A549 (cell line): ENCODE data around the gene GCNT2. TPM values are rescaled to one million over a fixed set of nuclear protein-coding genes. Genes with fewer than 3 reads are reported as not detected.

Experiments used
- ATAC-seq, 2 experiments: fragments of 200-7000 bp in 1 of 2; fragments of >200 bp in 1 of 2; cut with Nextera tagmentation in 1 of 2; cut with Tn5 transposase in 1 of 2; 3 replicates each; pipeline versions ENCODE4 v1.8.0 to v1.9.1; 2018 to 2020; ENCODE audit warnings: mild to moderate bottlenecking in 1 of 2, moderate library complexity in 1 of 2
- CTCF ChIA-PET: fragments of 300-600 bp; sonication (Branson Sonifier 250); formaldehyde crosslinking; extraction: SDS; loops from one replicate; lab custom pipeline; 2021; ENCODE audit warnings: antibody characterized with exemption, inconsistent platforms; lab: Yijun Ruan, JAX
- POLR2A ChIA-PET: fragments of 350-600 bp; formaldehyde crosslinking; extraction: SDS; loops from one replicate; lab custom pipeline; 2021; ENCODE audit warnings: antibody characterized with exemption, inconsistent platforms; lab: Yijun Ruan, JAX
- DNase-seq, 2 experiments: peaks; one replicate each; pipeline versions ENCODE4 v3.0.0 to v3.0.0-alpha.2; 2011 to 2016; ENCODE audit warnings: low read depth in 1 of 2, low spot score in 1 of 2
- FAIRE-seq: peaks from 2 replicates; lab custom pipeline; 2011; peaks lifted over from hg19 to GRCh38; lab: Jason Lieb, UNC
- H3K27ac ChIP-seq, 2 experiments: fragments of >200 bp; sonication (Bioruptor Twin); formaldehyde crosslinking; 3 replicates each; pipeline ENCODE4 v1.5.1; 2016 to 2017
- H3K4me1 ChIP-seq: fragments of >200 bp; sonication (Bioruptor Twin); formaldehyde crosslinking; 3 replicates; pipeline ENCODE4 v1.6.1; 2016
- H3K4me2 ChIP-seq: fragments of >200 bp; sonication (Bioruptor Twin); formaldehyde crosslinking; 3 replicates; pipeline ENCODE4 v1.6.1; 2016
- H3K4me3 ChIP-seq: fragments of >200 bp; sonication (Bioruptor Twin); formaldehyde crosslinking; 3 replicates; pipeline ENCODE4 v1.5.1; 2016
- H3K9me3 ChIP-seq: fragments of >200 bp; sonication (Bioruptor Twin); formaldehyde crosslinking; 3 replicates; pipeline ENCODE4 v1.6.1; 2016
- CBX8 ChIP-seq: fragments of 200-600 bp; sonication (generic); IDR thresholded peaks from 2 replicates; pipeline ENCODE4 v1.6.1; 2016
- CEBPB ChIP-seq, 2 experiments: fragments of >200 bp in 1 of 2; sonication (Bioruptor Twin) in 1 of 2; formaldehyde crosslinking in 1 of 2; IDR thresholded peaks; 2 replicates each; pipeline ENCODE4 v1.6.1; 2012 to 2016
- EHMT2 ChIP-seq: fragments of 200-600 bp; sonication (generic); IDR thresholded peaks from 2 replicates; pipeline ENCODE4 v1.6.1; 2016; ENCODE audit warnings: antibody characterized with exemption, low read depth, mild to moderate bottlenecking, moderate library complexity
- ELK1 ChIP-seq: fragments of 150-350 bp; IDR thresholded peaks from 2 replicates; pipeline ENCODE4 v1.6.1; 2014; ENCODE audit warnings: low read depth, mild to moderate bottlenecking, low read length
- FOSB ChIP-seq: fragments of 250-450 bp; sonication (Bioruptor Pico); IDR thresholded peaks from 2 replicates; pipeline ENCODE4 v1.5.0; 2020; ENCODE audit warnings: mild to moderate bottlenecking, moderate library complexity
- FOSL2 ChIP-seq, 2 experiments: fragments of 450-650 bp in 1 of 2; fragments of >200 bp in 1 of 2; sonication (Bioruptor Twin) in 1 of 2; formaldehyde crosslinking; IDR thresholded peaks; 2 replicates each; pipeline versions ENCODE4 v1.5.0 to v1.6.1; 2016 to 2020; ENCODE audit warnings: mild to moderate bottlenecking in 1 of 2, moderate library complexity in 1 of 2
- FOXS1 ChIP-seq: fragments of 250-450 bp; sonication (Bioruptor Pico); IDR thresholded peaks from 2 replicates; pipeline ENCODE4 v1.5.0; 2020; ENCODE audit warnings: mild to moderate bottlenecking, moderate library complexity
- HMGXB4 ChIP-seq: fragments of 250-450 bp; sonication (Bioruptor Pico); IDR thresholded peaks from 2 replicates; pipeline ENCODE4 v1.5.0; 2021; ENCODE audit warnings: mild to moderate bottlenecking, moderate library complexity, borderline replicate concordance
- HOXB13 ChIP-seq: fragments of 250-450 bp; sonication (Bioruptor Pico); IDR thresholded peaks from 2 replicates; pipeline ENCODE4 v1.5.0; 2020; ENCODE audit warnings: low read depth, mild to moderate bottlenecking, moderate library complexity
- HOXB5 ChIP-seq: fragments of 250-450 bp; sonication (Bioruptor Pico); IDR thresholded peaks from 2 replicates; pipeline ENCODE4 v1.5.0; 2020; ENCODE audit warnings: mild to moderate bottlenecking, moderate library complexity
- JUN ChIP-seq, 2 experiments: fragments of >200 bp; sonication (Bioruptor Twin); formaldehyde crosslinking; IDR thresholded peaks; 2 replicates in 1 of 2; 3 replicates in 1 of 2; pipeline ENCODE4 v1.6.1; 2016 to 2017
- MAX ChIP-seq: IDR thresholded peaks from 2 replicates; pipeline ENCODE4 v1.6.1; 2012
- MAZ ChIP-seq: fragments of 150-350 bp; IDR thresholded peaks from 2 replicates; pipeline ENCODE4 v1.6.1; 2014; ENCODE audit warnings: antibody characterized with exemption, low read depth, low read length, borderline replicate concordance
- POLR2A ChIP-seq: IDR thresholded peaks from 2 replicates; pipeline ENCODE4 v1.6.1; 2012; ENCODE audit warnings: mild to moderate bottlenecking, low read length
- POLR2AphosphoS2 ChIP-seq: conservative IDR thresholded peaks from 2 replicates; pipeline ENCODE4 v1.6.1; 2012; ENCODE audit warnings: low read length, improper control_type of control experiment, inconsistent platforms
- RAD21 ChIP-seq, 2 experiments: fragments of >200 bp in 1 of 2; sonication (Bioruptor Twin) in 1 of 2; formaldehyde crosslinking in 1 of 2; IDR thresholded peaks in 1 of 2; conservative IDR thresholded peaks in 1 of 2; 2 replicates in 1 of 2; 3 replicates in 1 of 2; pipeline ENCODE4 v1.6.1; 2012 to 2018; ENCODE audit warnings: inconsistent platforms in 1 of 2
- RARB ChIP-seq: fragments of 250-450 bp; sonication (Bioruptor Pico); IDR thresholded peaks from 2 replicates; pipeline ENCODE4 v1.8.0; 2021; ENCODE audit warnings: mild to moderate bottlenecking, moderate library complexity
- RCOR1 ChIP-seq: fragments of 150-350 bp; IDR thresholded peaks from 2 replicates; pipeline ENCODE4 v1.6.1; 2014; ENCODE audit warnings: antibody characterized with exemption, low read length, low read depth
- REST ChIP-seq: fragments of 200-600 bp; sonication (generic); IDR thresholded peaks from 2 replicates; pipeline ENCODE4 v1.6.1; 2016; ENCODE audit warnings: antibody characterized with exemption, mild to moderate bottlenecking, moderate library complexity
- SREBF2 ChIP-seq: fragments of 450-650 bp; IDR thresholded peaks from 2 replicates; pipeline ENCODE4 v1.6.1; 2014; ENCODE audit warnings: mild to moderate bottlenecking, moderate library complexity
- TP53 ChIP-seq: fragments of 250-450 bp; sonication (Bioruptor Pico); IDR thresholded peaks from 2 replicates; pipeline ENCODE4 v1.5.0; 2021; ENCODE audit warnings: mild to moderate bottlenecking, moderate library complexity
- ZC3H11A ChIP-seq: fragments of 450-650 bp; IDR thresholded peaks from 2 replicates; pipeline ENCODE4 v1.6.1; 2014; ENCODE audit warnings: antibody characterized with exemption, mild to moderate bottlenecking
- ZFP36 ChIP-seq: fragments of 450-650 bp; IDR thresholded peaks from 2 replicates; pipeline ENCODE4 v1.6.1; 2014; ENCODE audit warnings: borderline replicate concordance; ENCODE audit not compliant: partially characterized antibody
- ZNF302 ChIP-seq: fragments of 250-450 bp; sonication (Bioruptor Pico); IDR thresholded peaks from 2 replicates; pipeline ENCODE4 v1.9.0; 2021; ENCODE audit warnings: inconsistent platforms, mild to moderate bottlenecking, moderate library complexity
- WGBS: methylation state at CpG from one replicate; pipeline ENCODE4 v1.1.6; 2017; ENCODE audit errors: missing lambda C conversion rate; 5-methylcytosine and 5-hydroxymethylcytosine counted together
- polyA minus RNA-seq: library from RNA; depleted of rRNA, polyadenylated mRNA; stranded (reverse); fragments of >200 nt; gene quantifications from 2 replicates; pipeline ENCODE4 v1.2.3, GENCODE V29; 2011; rRNA and poly(A)+ RNA removed
- polyA plus RNA-seq, 4 experiments: library from polyadenylated mRNA; depleted of rRNA in 3 of 4; stranded (reverse); fragments of >200 nt; fragmentation: RNase III in 1 of 4; extraction: RNeasy Plus Mini Kit Qiagen cat#74134 plus additional on column Dnase treatment in 1 of 4; gene quantifications; 2 replicates in 3 of 4; 3 replicates in 1 of 4; pipeline ENCODE4 v1.2.3, GENCODE V29; 2011 to 2017

Gene GCNT2
- polyA plus RNA-seq (2011; rRNA removed) (22.9 and 24.3 TPM in 2 replicates), polyA plus RNA-seq (2017; fragmentation: RNase III; extraction: RNeasy Plus Mini Kit Qiagen cat#74134 plus additional on column Dnase treatment) (16.7 to 19.4 TPM (median 17.1 TPM) in 3 replicates), polyA minus RNA-seq (21.2 and 21.4 TPM in 2 replicates)
- 3.8 and 4.1 TPM in 2 replicates for polyA plus RNA-seq (2012; cell fraction: cytosol; rRNA removed)
- polyA plus RNA-seq (2012; cell fraction: nucleus; rRNA removed): 2.4 and 5.2 TPM in 2 replicates

- peak; percentile 46 to 90 for DNase-seq
- TF ChIP-seq MAX (peak; percentile 35; the same call in 1 of the 2 replicates), ZNF302 (CRISPR knock-in tag) (no peak), POLR2A (peak; percentile 43), ZFP36 (no peak), FOSL2 (IDR thresholded peaks at IDR 0.05) (no peak), FOSL2 (CRISPR knock-in tag; IDR thresholded peaks at IDR 0.05) (peak; percentile 35; the same call in 1 of the 2 replicates), JUN (IDR thresholded peaks at IDR 0.05) (peak in 1 of 2 experiments; percentile 25; a peak in 1 of 5 replicates), FOXS1 (CRISPR knock-in tag) (no peak)
- TF ChIP-seq, all 56 proteins: peak for 4
- peak within 1 kb of the TSS; percentile 93 for H3K4me2 ChIP-seq
- H3K4me3 ChIP-seq: peak within 1 kb of the TSS; percentile 34
- POLR2A ChIA-PET: interaction anchor here (0.7 to 1.8 kb wide), 5 partner anchors 10 to 366 kb away, joined by 3 to 7 read pairs (median 3); partner anchors contain the start of genes C6orf52, PAK1IP1, SYCP2L and TMEM14C
- H3K4me1 ChIP-seq: peaks cover 46% of the 10 kb centered on the region
- CTCF ChIA-PET: interaction anchor here (1.1 to 3.3 kb wide), 4 partner anchors 10 to 239 kb away, joined by 3 to 22 read pairs (median 5); no protein-coding TSS in a partner anchor
- peak within 1 kb of the TSS; percentile 92 for H3K27ac ChIP-seq
- FAIRE-seq (no peak), ATAC-seq (peak; percentile 88 to 93)
- WGBS: 1% methylated on average over 12 of the region's 12 CpGs
- no peaks in the 10 kb centered on the region for H3K9me3 ChIP-seq
Observed at GRCh38 chr6:10521104-10521808, at the start of gene GCNT2. Gene GCNT2 (plus strand): TSS chr6:10521351. CDS start chr6:10528912, 7,561 bp downstream.

- TF ChIP-seq ZC3H11A (no peak), POLR2AphosphoS2 (no peak), RARB (no peak), TP53 (no peak), HOXB13 (CRISPR knock-in tag) (no peak), ZNF302 (CRISPR knock-in tag) (no peak), EHMT2 (no peak), SREBF2 (no peak), REST (no peak), ELK1 (no peak), MAZ (no peak), FOSB (no peak), HMGXB4 (no peak), CEBPB (IDR thresholded peaks at IDR 0.05) (no peak), RCOR1 (no peak), RAD21 (conservative IDR thresholded peaks at IDR 0.05 in 1 of 2, IDR thresholded peaks at IDR 0.05 in 1 of 2) (no peak), HOXB5 (CRISPR knock-in tag) (no peak), POLR2A (no peak), CBX8 (no peak)
- H3K4me1 ChIP-seq: peaks cover 19% of the 10 kb centered on the region
- peak overlapping the region in 1 of 2 experiments; percentile 11; a peak in 1 of 6 replicates for H3K27ac ChIP-seq
- ChIA-PET CTCF (interaction anchor here (1.2 kb wide), 1 partner anchor 329 kb away, joined by 3 read pairs; no protein-coding TSS in a partner anchor), POLR2A (no interaction called here)
- peak overlapping the region; percentile 62; the same call in 1 of the 3 replicates for H3K4me2 ChIP-seq
- DNase-seq: no peak
- no peak for FAIRE-seq
- whole genome bisulfite sequencing: 94% methylated on average over 3 of the region's 3 CpGs
- no peaks in the 10 kb centered on the region for H3K9me3 ChIP-seq
- H3K4me3 ChIP-seq: no peak overlapping the region
- no peak for ATAC-seq
Observed at GRCh38 chr6:10472634-10473033, 48.5 kb upstream of the GCNT2 start.
